HG03045 (cell line): ENCODE results near the gene FKRP.

ENCODE experiments used
- ATAC-seq: cut with Tn5 transposase; IDR thresholded peaks from one replicate; pipeline ENCODE4 v1.9.1; 2021; ENCODE audit warnings: mild to moderate bottlenecking, moderate library complexity; ENCODE audit not compliant: unreplicated experiment

FKRP gene

GRCh38 chr19:46731007-46731501 is 14.8 kb upstream of the FKRP start:
- ATAC-seq, result no peak

- no peak for ATAC-seq
Observed at GRCh38 chr19:46731584-46731983, 14.3 kb upstream of the FKRP start.

GRCh38 chr19:46732172-46732938 is 13.5 kb upstream of the FKRP start:
- no peak for ATAC-seq

- ATAC-seq, result no peak
Observed at GRCh38 chr19:46732966-46733689, 12.7 kb upstream of the FKRP start.

- no peak for ATAC-seq
Observed at GRCh38 chr19:46733690-46734292, 12.1 kb upstream of the FKRP start.

GRCh38 chr19:46736531-46737297 is 9.1 kb upstream of the FKRP start:
- ATAC-seq, result no peak

GRCh38 chr19:46737298-46737654 is 8.6 kb upstream of the FKRP start:
- ATAC-seq, result no peak

- ATAC-seq, result no peak
Observed at GRCh38 chr19:46737761-46738171, 8.1 kb upstream of the FKRP start.

- ATAC-seq, result no peak
Observed at GRCh38 chr19:46739290-46739771, 6.5 kb upstream of the FKRP start.

- ATAC-seq, result no peak
Observed at GRCh38 chr19:46741447-46741846, 4.4 kb upstream of the FKRP start.

- ATAC-seq, result no peak
Observed at GRCh38 chr19:46742926-46743480, 2.9 kb upstream of the FKRP start.

- no peak for ATAC-seq
Observed at GRCh38 chr19:46744005-46744691, 1.7 kb upstream of the FKRP start.

GRCh38 chr19:46745030-46745429 is 827 bp upstream of the FKRP start:
- no peak for ATAC-seq

GRCh38 chr19:46746281-46747057 is 612 bp downstream of the FKRP start, which contains the start of gene STRN4:
TSS of gene STRN4 (minus strand) at chr19:46746450. CDS start at chr19:46746430, 20 bp downstream.
- peak; percentile 55 for ATAC-seq

- ATAC-seq, result no peak
Observed at GRCh38 chr19:46748325-46749109, 2.7 kb downstream of the FKRP start.

- no peak for ATAC-seq
Observed at GRCh38 chr19:46753420-46754155, 7.7 kb downstream of the FKRP start.

GRCh38 chr19:46755077-46755852 is 9.4 kb downstream of the FKRP start:
- ATAC-seq, result no peak
